ENCODE results near the gene SPEF1.

The SPEF1 gene

GRCh38 chr20:3728354-3728753 is 52.9 kb downstream of the SPEF1 start:
- no peak for DNase-seq

Data from suppressor macrophage (primary cell).